CD4-positive, CD25-positive, alpha-beta regulatory T cell (primary cell): ENCODE measurements around the gene CENPA. TPM values are rescaled to one million over a fixed set of nuclear protein-coding genes. Genes with fewer than 3 reads are reported as not detected.
"Not testable (repeated sequence)": the region's sequence is repeated elsewhere in the genome, so short reads cannot be mapped to it uniquely, and the experiment has no call there.

Experiments used
- ATAC-seq, 2 donors: fragments of 150-1000 bp; cut with Tn5 transposase; one replicate each; pipeline ENCODE4 v1.10.0; 2021; ENCODE audit warnings: low read depth in 2 of 2, moderate number of reproducible peaks in 2 of 2, moderate library complexity in 1 of 2
- DNase-seq, 3 donors: peaks; one replicate each; pipeline versions ENCODE4 v3.0.0 to v3.0.0-alpha.2; 2012 to 2022; ENCODE audit warnings: mixed read lengths in 1 of 3
- H3K27ac ChIP-seq: one replicate; pipeline ENCODE4 v1.7.0; 2013; ENCODE audit warnings: mild to moderate bottlenecking, low read length; ENCODE audit not compliant: insufficient read depth, poor library complexity, severe bottlenecking
- H3K27me3 ChIP-seq: one replicate; pipeline ENCODE4 v1.7.0; 2013; ENCODE audit warnings: low read length; ENCODE audit not compliant: control insufficient read depth, insufficient read depth
- H3K36me3 ChIP-seq: one replicate; pipeline ENCODE4 v1.7.0; 2013; ENCODE audit warnings: mild to moderate bottlenecking, low read length, moderate library complexity; ENCODE audit not compliant: control insufficient read depth, insufficient read depth
- H3K4me1 ChIP-seq: 2 replicates; pipeline ENCODE4 v1.7.0; 2013; ENCODE audit warnings: mild to moderate bottlenecking, low read length; ENCODE audit not compliant: insufficient read depth, control insufficient read depth, poor library complexity, severe bottlenecking
- H3K4me3 ChIP-seq: one replicate; pipeline ENCODE4 v1.7.0; 2013; ENCODE audit warnings: low read depth, mild to moderate bottlenecking, low read length, moderate library complexity
- H3K9me3 ChIP-seq, 2 experiments: 1 replicate in 1 of 2; 2 replicates in 1 of 2; pipeline ENCODE4 v1.7.0; 2013; ENCODE audit warnings: low read length in 2 of 2, mild to moderate bottlenecking in 1 of 2, moderate library complexity in 1 of 2; ENCODE audit not compliant: control insufficient read depth in 2 of 2
- H3K27ac Mint-ChIP-seq, 3 donors: one replicate each; pipeline ENCODE4 v1.8.0; 2020 to 2022; ENCODE audit warnings: mild to moderate bottlenecking in 3 of 3, mixed read lengths in 3 of 3, moderate library complexity in 2 of 3
- H3K27me3 Mint-ChIP-seq: one replicate; pipeline ENCODE4 v1.8.0; 2022; ENCODE audit warnings: mild to moderate bottlenecking, mixed read lengths
- H3K36me3 Mint-ChIP-seq: one replicate; pipeline ENCODE4 v1.8.0; 2020; ENCODE audit warnings: mixed read lengths
- H3K4me1 Mint-ChIP-seq, 4 donors: one replicate each; pipeline ENCODE4 v1.8.0; 2020 to 2022; ENCODE audit warnings: mixed read lengths in 4 of 4, mild to moderate bottlenecking in 1 of 4
- H3K4me3 Mint-ChIP-seq, 4 donors: one replicate each; pipeline ENCODE4 v1.8.0; 2020 to 2022; ENCODE audit warnings: mild to moderate bottlenecking in 4 of 4, mixed read lengths in 4 of 4, moderate library complexity in 3 of 4
- H3K9me3 Mint-ChIP-seq, 7 donors: one replicate each; pipeline ENCODE4 v1.8.0; 2020 to 2022; ENCODE audit warnings: mixed read lengths in 7 of 7, mild to moderate bottlenecking in 3 of 7, moderate library complexity in 2 of 7
- polyA plus RNA-seq, 4 donors: library from polyadenylated mRNA; unstranded; fragments of 300-500 nt; fragmentation: Illumina TruSeq; gene quantifications; one replicate each; pipeline ENCODE4 v1.2.3, GENCODE V29; 2021
- total RNA-seq: library from RNA; stranded (reverse); gene quantifications from one replicate; pipeline ENCODE4 v1.2.3, GENCODE V29; 2022

CENPA gene
- total and polyA plus RNA-seq, 5 donors from 2014 or later = 0.54 to 3.9 (median 2.0) TPM

DNA sequence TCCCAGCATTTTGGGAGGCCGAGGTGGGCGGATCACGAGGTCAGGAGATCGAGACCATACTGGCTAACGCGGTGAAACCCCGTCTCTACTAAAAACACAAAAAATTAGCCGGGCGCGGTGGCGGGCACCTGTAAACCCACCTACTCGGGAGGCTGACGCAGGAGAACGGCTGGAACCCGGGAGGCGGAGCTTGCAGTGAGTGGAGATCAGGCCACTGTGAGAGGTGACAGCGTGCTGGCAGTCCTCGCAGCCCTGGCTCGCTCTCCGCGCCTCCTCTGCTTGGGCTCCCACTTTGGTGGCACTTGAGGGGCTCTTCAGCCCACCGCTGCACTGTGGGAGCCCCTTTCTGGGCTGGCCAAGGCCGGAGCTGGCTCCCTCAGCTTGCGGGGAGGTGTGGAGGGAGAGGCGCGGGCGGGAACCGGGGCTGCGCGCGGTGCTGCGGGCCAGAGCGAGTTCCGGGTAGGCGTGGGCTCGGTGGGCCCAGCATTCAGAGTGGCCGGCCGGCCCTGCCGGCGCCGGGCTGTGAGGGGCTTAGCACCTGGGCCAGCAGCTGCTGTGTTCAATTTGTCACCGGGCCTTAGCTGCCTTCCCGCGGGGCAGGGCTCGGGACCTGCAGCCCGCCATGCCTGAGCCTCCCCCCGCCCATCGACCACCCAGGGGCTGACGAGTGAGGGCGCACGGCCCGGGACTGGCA, 28.4 kb downstream of the CENPA start:
- DNase-seq, ATAC-seq, H3K4me3 ChIP-seq, H3K9me3 ChIP-seq, H3K4me1 Mint-ChIP-seq, H3K4me1 ChIP-seq, H3K36me3 Mint-ChIP-seq, H3K27me3 ChIP-seq, H3K4me3 Mint-ChIP-seq, H3K36me3 ChIP-seq, H3K27ac ChIP-seq, H3K9me3 Mint-ChIP-seq, H3K27ac Mint-ChIP-seq: not testable (repeated sequence)
- peaks cover 31% of the 10 kb centered on the region for H3K27me3 Mint-ChIP-seq

DNA sequence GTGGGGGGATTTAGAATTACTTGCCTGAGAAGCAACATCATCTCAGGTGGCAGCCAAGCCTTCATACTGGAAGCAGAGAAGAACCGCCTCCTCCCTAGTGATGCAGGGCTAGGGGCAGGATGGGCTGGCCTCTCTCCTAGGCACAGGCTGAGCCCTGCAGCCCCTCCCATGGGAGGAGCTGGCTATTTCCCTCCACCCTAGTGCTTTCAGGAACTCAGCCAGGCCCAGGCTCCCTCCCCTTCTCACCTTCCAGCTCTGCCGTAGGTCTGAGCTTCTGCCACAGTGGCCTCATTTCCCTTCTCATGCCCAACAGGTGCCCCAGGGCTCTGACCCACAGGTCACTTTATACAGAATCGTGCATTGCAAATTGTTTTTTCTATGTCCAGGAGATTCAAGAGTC, 31.0 kb downstream of the CENPA start:
- Mint-ChIP-seq H3K4me3 (no peak overlapping the region), H3K9me3 (peaks cover 0 to 5% (median 0%) of the 10 kb centered on the region in 7 donors), H3K36me3 (no peaks in the 10 kb centered on the region), H3K27me3 (peaks cover 35% of the 10 kb centered on the region), H3K4me1 (no peaks in the 10 kb centered on the region), H3K27ac (no peak overlapping the region)
- Histone ChIP-seq H3K4me1 (no peaks in the 10 kb centered on the region), H3K27ac (no peak overlapping the region), H3K9me3 (no peaks in the 10 kb centered on the region), H3K36me3 (no peaks in the 10 kb centered on the region), H3K4me3 (no peak overlapping the region), H3K27me3 (no peaks in the 10 kb centered on the region)
- ATAC-seq = no peak
- DNase-seq = peak in 1 of 3 donors; percentile 4

DNA sequence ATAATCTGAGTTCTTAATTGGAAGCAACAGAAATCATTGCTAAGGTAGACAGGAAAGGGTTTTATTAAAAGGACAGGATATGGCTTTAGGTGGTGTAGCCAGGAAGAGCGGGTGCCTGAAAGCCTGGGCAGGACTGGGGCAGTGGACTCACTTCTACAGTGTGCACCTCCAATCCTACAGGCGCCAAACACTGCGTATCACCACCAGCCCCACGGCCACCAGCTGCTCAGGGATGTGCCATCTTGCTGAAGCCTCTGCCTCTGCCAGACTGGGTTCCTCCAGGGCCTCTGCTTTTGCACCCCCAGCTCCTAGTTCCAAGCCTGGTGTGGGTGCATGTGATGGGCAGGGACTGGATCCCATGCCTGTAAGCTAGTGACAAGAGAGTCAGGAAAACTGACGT, 32.4 kb downstream of the CENPA start:
- H3K27ac Mint-ChIP-seq = no peak overlapping the region

DNA sequence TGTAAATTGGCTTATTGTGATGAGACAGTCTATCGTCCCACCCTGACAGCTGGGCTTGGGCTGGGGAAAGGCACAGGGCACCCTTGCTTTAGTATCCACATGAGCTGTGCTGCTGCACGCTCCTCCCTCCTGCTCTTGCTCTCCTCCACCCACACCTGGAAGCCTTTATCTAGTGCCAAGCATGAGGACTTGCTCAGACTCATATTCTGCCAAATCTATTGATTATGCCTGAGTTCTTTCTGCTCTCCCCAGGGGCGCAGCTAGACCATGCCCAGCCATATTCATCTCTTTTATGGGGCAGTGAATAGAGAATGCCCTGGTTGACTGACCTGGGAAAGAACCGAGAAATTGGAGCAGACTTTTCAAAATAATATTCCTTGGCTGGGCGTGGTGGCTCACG, 33.1 kb downstream of the CENPA start:
- no peak for DNase-seq
- H3K27ac Mint-ChIP-seq = no peak overlapping the region
- no peaks in the 10 kb centered on the region for H3K36me3 Mint-ChIP-seq
- no peaks in the 10 kb centered on the region for H3K27me3 ChIP-seq
- H3K36me3 ChIP-seq = no peaks in the 10 kb centered on the region
- H3K4me3 ChIP-seq = no peak overlapping the region
- H3K4me1 Mint-ChIP-seq = no peaks in the 10 kb centered on the region
- peaks cover 0 to 5% (median 0%) of the 10 kb centered on the region in 7 donors for H3K9me3 Mint-ChIP-seq
- H3K4me1 ChIP-seq = no peaks in the 10 kb centered on the region
- H3K27me3 Mint-ChIP-seq = peaks cover 39% of the 10 kb centered on the region
- no peak overlapping the region for H3K4me3 Mint-ChIP-seq
- no peak for ATAC-seq
- no peak overlapping the region for H3K27ac ChIP-seq
- no peaks in the 10 kb centered on the region for H3K9me3 ChIP-seq

More for the DNA sequence above, 32.4 kb downstream of the CENPA start:
- Histone ChIP-seq H3K36me3 (no peaks in the 10 kb centered on the region), H3K27me3 (no peaks in the 10 kb centered on the region), H3K27ac (no peak overlapping the region), H3K4me3 (no peak overlapping the region), H3K9me3 (no peaks in the 10 kb centered on the region), H3K4me1 (no peaks in the 10 kb centered on the region)
- DNase-seq (no peak), ATAC-seq (no peak)
- Mint-ChIP-seq H3K9me3 (peaks cover 0 to 5% (median 0%) of the 10 kb centered on the region in 7 donors), H3K4me3 (no peak overlapping the region), H3K27me3 (peaks cover 43% of the 10 kb centered on the region), H3K4me1 (no peaks in the 10 kb centered on the region), H3K36me3 (no peaks in the 10 kb centered on the region)

DNA sequence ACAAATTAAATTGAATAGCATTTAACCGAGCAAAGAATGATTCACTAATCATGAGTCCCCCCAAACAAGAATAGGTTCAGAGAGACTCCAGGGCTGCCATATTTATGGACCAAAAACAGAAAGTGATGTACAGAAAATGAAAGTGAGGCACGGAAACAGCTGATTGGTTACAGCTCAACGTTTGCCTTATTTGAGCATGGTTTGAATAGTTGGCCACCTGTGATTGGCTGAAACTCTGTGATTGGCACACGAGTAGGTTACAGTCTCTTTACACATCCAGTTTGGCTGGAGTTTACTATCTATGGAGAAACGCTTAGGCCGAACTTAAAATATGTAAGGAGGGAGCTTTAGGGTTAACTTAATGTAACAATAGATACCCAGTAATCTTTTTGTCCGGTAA, 35.1 kb downstream of the CENPA start:
- no peaks in the 10 kb centered on the region for H3K4me1 Mint-ChIP-seq
- Histone ChIP-seq H3K36me3 (no peaks in the 10 kb centered on the region), H3K27me3 (no peaks in the 10 kb centered on the region), H3K4me1 (no peaks in the 10 kb centered on the region), H3K27ac (no peak overlapping the region), H3K9me3 (no peaks in the 10 kb centered on the region), H3K4me3 (no peak overlapping the region)
- H3K27me3 Mint-ChIP-seq = peaks cover 45% of the 10 kb centered on the region
- ATAC-seq (no peak), DNase-seq (peak in 1 of 3 donors; percentile 14)
- no peak overlapping the region for H3K27ac Mint-ChIP-seq
- H3K4me3 Mint-ChIP-seq = no peak overlapping the region
- no peaks in the 10 kb centered on the region for H3K36me3 Mint-ChIP-seq
- peaks cover 0 to 5% (median 0%) of the 10 kb centered on the region in 7 donors for H3K9me3 Mint-ChIP-seq

DNA sequence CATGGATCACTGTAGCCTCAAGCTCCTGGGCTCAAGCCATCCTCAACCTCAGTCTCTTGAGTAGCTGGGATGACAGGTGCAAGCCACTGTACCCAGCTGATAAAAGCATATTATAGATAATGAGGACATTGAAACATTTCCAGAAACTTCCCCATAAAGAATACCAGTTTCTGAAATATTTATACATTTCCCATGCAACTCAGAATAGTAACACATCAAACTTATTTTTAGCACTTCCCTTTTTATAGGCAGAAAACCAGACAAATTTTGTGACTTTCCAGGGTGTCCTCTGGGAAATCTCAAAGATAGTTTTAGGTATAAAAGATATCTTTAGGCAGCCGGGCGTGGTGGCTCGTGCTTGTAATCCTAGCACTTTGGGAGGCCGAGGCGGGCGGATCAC, 37.0 kb downstream of the CENPA start:
- Mint-ChIP-seq H3K9me3 (peaks cover 0 to 2% (median 0%) of the 10 kb centered on the region in 7 donors), H3K27ac (no peak overlapping the region), H3K4me1 (no peaks in the 10 kb centered on the region), H3K36me3 (no peaks in the 10 kb centered on the region), H3K27me3 (peaks cover 39% of the 10 kb centered on the region), H3K4me3 (no peak overlapping the region)
- no peak for DNase-seq
- H3K9me3 ChIP-seq = no peaks in the 10 kb centered on the region
- no peaks in the 10 kb centered on the region for H3K36me3 ChIP-seq
- no peak overlapping the region for H3K27ac ChIP-seq
- no peaks in the 10 kb centered on the region for H3K27me3 ChIP-seq
- no peaks in the 10 kb centered on the region for H3K4me1 ChIP-seq
- no peak overlapping the region for H3K4me3 ChIP-seq
- no peak for ATAC-seq

DNA sequence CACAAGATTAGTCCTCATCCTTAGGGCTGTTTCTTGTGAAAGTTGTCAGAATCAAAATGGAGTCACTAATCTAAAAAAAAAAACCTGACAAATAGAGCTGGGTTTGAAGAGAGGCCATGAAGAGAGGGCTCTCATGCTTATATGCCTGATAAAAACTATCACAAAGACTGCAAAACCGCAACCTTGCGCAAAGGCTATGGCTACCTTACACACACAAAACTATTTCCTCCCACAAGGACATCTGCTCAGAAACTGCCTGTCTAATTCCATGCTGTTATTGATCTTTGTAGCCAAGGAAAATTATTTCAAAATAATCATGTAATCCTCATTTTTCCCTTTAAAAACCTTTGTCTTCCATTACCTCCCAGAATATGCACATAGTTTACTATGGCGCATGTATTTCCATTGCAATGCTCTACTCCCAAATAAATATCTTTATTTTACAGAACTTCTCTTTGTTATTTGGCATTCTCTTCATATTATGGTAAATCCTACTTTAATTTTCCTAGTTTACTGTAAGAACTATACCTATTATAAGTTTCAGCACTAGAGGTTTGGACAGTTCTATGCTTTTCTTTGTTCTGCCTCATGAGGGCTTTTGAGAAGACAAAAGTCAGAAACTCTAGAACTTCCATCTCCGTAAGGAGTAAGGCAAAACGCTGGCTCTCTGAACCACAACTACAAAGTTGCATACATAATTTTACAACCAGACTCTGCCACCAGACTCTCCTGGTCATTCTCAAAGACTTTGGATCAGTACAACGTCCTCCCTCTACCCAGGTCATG, 52.5 kb downstream of the CENPA start:
- H3K36me3 Mint-ChIP-seq = no peaks in the 10 kb centered on the region
- Histone ChIP-seq H3K27me3 (peaks cover 12% of the 10 kb centered on the region), H3K27ac (no peak overlapping the region), H3K9me3 (no peaks in the 10 kb centered on the region), H3K4me1 (no peaks in the 10 kb centered on the region), H3K4me3 (no peak overlapping the region), H3K36me3 (no peaks in the 10 kb centered on the region)
- no peak overlapping the region for H3K27ac Mint-ChIP-seq
- peaks cover 0 to 1% (median 0%) of the 10 kb centered on the region in 7 donors for H3K9me3 Mint-ChIP-seq
- DNase-seq (no peak), ATAC-seq (no peak)
- no peaks in the 10 kb centered on the region for H3K4me1 Mint-ChIP-seq
- no peak overlapping the region for H3K4me3 Mint-ChIP-seq
- H3K27me3 Mint-ChIP-seq = peaks cover 53% of the 10 kb centered on the region
